ENCODE data around the gene RALA. TPM values are rescaled to one million over a fixed set of nuclear protein-coding genes. Genes with fewer than 3 reads are reported as not detected.
A peak's percentile ranks its signal among the peaks of the same experiment; 100 is the strongest.
"Not testable (repeated sequence)": the region's sequence is repeated elsewhere in the genome, so short reads cannot be mapped to it uniquely, and the experiment has no call there.

Gene RALA
- total RNA-seq, 1 donor from 2014 or later, result 23.8 TPM

DNA sequence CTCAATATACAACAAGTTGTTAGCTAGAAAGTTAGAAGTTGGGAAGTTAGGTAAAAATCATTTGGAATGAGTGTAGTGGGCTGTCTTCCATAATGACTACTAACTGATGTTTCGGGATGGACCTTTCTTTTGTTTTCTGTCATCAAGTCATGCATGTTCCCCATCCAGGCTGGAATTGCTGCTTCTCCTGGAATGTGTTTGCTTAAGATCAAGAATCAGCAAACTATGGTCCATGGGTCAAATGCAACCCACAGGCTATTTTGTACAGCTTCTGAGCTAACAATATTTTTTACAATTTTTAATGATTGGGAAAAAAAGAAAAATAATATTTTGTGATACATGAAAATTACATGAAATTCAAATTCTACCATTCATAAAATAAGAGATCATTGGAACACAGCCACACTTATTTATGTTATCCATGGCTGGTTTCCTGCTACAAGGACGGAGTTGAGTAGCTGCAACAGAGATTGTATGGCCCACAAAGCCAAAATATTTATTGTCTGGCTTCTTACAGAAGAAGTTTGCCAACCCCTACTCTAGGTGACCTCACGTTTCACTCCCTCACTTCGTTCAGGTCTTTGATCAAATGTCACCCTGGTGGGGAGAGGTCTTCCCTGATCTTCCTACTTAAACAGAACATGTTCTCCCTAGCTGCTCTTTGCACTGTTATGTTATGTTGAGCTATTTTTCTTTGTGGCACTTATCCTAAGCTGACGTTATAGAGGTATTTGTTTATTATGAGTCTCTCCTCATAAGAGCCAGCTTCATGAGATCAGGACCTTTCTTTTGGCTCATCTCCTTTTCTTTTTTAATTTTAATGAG, 127.1 kb downstream of the RALA start:
- H3K4me3 ChIP-seq (ENCODE audit: low read depth, low read length), result no peak overlapping the region
- DNase-seq (ENCODE audit: low read depth), result no peak
- TF ChIP-seq, protein P1, sequence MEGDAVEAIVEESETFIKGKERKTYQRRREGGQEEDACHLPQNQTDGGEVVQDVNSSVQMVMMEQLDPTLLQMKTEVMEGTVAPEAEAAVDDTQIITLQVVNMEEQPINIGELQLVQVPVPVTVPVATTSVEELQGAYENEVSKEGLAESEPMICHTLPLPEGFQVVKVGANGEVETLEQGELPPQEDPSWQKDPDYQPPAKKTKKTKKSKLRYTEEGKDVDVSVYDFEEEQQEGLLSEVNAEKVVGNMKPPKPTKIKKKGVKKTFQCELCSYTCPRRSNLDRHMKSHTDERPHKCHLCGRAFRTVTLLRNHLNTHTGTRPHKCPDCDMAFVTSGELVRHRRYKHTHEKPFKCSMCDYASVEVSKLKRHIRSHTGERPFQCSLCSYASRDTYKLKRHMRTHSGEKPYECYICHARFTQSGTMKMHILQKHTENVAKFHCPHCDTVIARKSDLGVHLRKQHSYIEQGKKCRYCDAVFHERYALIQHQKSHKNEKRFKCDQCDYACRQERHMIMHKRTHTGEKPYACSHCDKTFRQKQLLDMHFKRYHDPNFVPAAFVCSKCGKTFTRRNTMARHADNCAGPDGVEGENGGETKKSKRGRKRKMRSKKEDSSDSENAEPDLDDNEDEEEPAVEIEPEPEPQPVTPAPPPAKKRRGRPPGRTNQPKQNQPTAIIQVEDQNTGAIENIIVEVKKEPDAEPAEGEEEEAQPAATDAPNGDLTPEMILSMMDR (conservative IDR thresholded peaks at IDR 0.05; ENCODE audit: low read depth, low read length), result no peak

DNA sequence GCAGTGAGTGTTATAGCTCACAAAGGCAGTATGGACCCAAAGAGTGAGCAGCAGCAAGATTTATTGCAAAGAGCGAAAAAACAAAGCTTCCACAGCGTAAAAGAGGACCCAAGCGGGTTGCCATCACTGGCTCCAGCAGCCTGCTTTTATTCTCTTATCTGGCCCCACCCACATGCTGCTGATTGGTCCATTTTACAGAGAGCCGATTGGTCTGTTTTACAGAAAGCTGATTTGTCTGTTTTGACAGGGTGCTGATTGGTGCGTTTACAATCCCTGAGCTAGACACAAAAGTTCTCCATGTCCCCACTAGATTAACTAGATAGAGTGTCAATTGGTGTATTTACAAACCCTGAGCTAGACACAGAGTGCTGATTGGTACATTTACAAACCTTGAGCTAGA, 129.9 kb downstream of the RALA start:
- H3K4me3 ChIP-seq (ENCODE audit: low read depth, low read length); DNase-seq (ENCODE audit: low read depth): not testable (repeated sequence)

DNA sequence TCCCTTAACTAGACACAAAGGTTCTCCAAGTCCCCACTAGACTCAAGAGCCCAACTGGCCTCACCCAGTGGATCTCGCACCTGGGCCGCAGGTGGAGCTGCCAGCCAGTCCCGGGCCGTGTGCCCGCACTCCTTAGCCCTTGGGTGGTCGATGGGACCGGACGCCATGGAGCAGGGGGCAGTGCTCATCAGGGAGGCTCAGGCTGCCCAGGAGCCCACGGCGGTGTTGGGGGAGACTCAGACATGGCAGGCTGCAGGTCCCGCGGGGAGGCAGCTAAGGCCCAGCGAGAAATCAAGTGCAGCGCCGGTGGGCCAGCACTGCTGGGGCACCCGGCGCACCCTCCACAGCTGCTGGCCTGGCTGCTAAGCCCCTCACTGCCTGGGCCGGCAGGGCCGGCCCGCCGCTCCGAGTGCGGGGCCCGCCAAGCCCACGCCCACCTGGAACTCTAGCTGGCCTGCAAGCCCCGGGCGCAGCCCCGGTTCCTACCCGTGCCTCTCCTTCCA, 130.5 kb downstream of the RALA start:
- TF ChIP-seq, protein P1 (conservative IDR thresholded peaks at IDR 0.05; ENCODE audit: low read depth, low read length), result no peak
- peak overlapping the region; percentile 32 for H3K4me3 ChIP-seq (ENCODE audit: low read depth, low read length)
- DNase-seq (ENCODE audit: low read depth), result no peak

DNA sequence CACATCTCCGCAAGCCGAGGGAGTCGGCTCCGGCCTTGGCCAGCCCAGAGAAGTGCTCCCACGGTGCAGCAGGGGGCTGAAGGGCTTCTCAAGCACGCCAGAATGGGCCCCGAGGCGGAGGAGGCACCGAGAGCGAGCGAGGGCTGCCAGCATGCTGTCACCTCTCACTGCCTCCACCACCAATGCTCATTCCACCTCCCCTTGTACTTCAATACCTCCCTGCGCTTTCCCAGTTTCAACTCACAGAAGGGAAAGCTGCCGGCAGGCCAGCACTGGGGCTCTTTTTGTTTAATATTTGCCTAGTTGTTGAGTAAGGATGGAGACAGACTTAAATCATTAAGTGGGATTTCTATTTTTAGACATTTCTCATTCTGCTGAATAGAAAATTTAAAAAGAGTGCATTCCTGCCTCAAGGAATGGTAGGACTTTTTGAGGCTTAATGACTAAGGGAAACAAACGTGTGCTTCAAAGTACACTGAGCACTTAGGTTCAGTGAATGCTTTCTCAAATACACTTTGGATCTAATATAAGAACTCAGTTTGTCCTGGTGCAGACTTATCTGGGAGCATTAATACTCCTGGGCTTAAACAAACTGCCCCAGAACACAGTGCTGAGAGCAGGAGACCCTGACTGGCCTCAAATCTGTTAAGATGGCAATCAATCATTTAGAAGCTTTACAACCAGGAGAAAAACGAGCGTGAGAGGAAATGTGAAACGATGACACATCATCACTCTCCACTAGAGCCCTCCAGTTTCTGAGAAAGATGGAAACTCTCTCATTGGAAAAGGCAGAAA, 131.2 kb downstream of the RALA start:
- DNase-seq (ENCODE audit: low read depth), result peak; percentile 89
- H3K4me3 ChIP-seq (ENCODE audit: low read depth, low read length), result peak overlapping the region; percentile 32
- TF ChIP-seq, protein P1 (conservative IDR thresholded peaks at IDR 0.05; ENCODE audit: low read depth, low read length), result no peak

DNA sequence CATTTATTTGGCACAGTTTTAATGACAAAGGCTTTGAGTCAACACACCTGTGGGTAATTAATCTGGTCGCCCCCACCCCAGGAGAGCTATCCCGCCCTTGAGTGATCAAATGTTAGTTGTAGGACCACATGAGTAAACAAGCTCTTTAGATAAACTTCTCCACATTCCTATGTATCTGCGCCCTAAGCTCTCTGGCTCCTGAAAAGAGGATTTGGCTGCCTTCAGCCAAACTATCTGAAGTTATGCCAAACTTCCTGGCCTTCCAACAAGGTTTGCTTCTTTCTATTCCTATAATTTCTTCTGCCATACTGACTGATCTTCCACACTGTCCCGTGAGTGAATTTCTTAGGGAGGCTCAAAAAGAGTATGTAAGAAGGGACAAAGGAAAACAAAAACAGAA, 134.2 kb downstream of the RALA start:
- TF ChIP-seq, protein P1 (conservative IDR thresholded peaks at IDR 0.05; ENCODE audit: low read depth, low read length), result no peak
- H3K4me3 ChIP-seq (ENCODE audit: low read depth, low read length), result no peak overlapping the region
- DNase-seq (ENCODE audit: low read depth), result no peak

Other genes starting within 250 kb of the RALA start
- 20.5 and 20.9 TPM in 2 replicates for gene YAE1, start 57.2 kb upstream of the RALA start, total RNA-seq

Measured in epithelial cell of proximal tubule (primary cell).